HepG2 (cell line): ENCODE data around the gene LYG2. TPM values are rescaled to one million over a fixed set of nuclear protein-coding genes. Genes with fewer than 3 reads are reported as not detected.

Experiments used
- ATAC-seq: fragments of 200-7000 bp; cut with Tn5 transposase; 3 replicates; pipeline ENCODE4 v1.9.1; 2020; ENCODE audit warnings: mild to moderate bottlenecking, moderate library complexity
- BruUV-seq: library from RNA; stranded (reverse); fragments of 400-500 nt; replicated peaks from 2 replicates; lab custom pipeline; 2021; lab: Mats Ljungman, UMichigan
- CTCF ChIA-PET: fragments of 300-600 bp; formaldehyde crosslinking; extraction: SDS; loops from one replicate; lab custom pipeline; 2021; ENCODE audit warnings: low total read pairs, inconsistent platforms, low intra/inter-chr PET ratio; lab: Yijun Ruan, JAX
- POLR2A ChIA-PET: fragments of 350-600 bp; sonication (Branson Sonifier 250); formaldehyde crosslinking; loops from one replicate; lab custom pipeline; 2020; ENCODE audit warnings: antibody characterized with exemption, inconsistent platforms; lab: Yijun Ruan, JAX
- DNase-seq: peaks from one replicate; pipeline ENCODE4 v3.0.0-alpha.2; 2015; ENCODE audit warnings: low spot score
- FAIRE-seq: peaks from 3 replicates; lab custom pipeline; 2011; peaks lifted over from hg19 to GRCh38; lab: Jason Lieb, UNC
- H2AFZ ChIP-seq: one replicate; pipeline ENCODE4 v1.6.1; 2011; ENCODE audit warnings: low read length, inconsistent platforms
- H3K27ac ChIP-seq: fragments of 300-600 bp; 3 replicates; pipeline ENCODE4 v1.8.0; 2011; ENCODE audit warnings: mixed run types, mild to moderate bottlenecking, mixed read lengths, low read length, inconsistent platforms; ENCODE audit not compliant: insufficient read depth; ENCODE audit errors: extremely low read length
- H3K27me3 ChIP-seq, 2 experiments: fragments of 200-600 bp in 1 of 2; 2 replicates in 1 of 2; 3 replicates in 1 of 2; pipeline versions ENCODE4 v1.6.0 to v1.8.0; 2011; ENCODE audit warnings: low read length in 2 of 2, mild to moderate bottlenecking in 2 of 2, moderate library complexity in 2 of 2, inconsistent platforms in 1 of 2; ENCODE audit not compliant: insufficient read depth in 2 of 2, control insufficient read depth in 1 of 2
- H3K36me3 ChIP-seq, 2 experiments: fragments of 200-600 bp in 1 of 2; replicated peaks in 1 of 2; 2 replicates in 1 of 2; 3 replicates in 1 of 2; pipeline versions ENCODE4 v1.5.1 to v1.8.0; 2011; ENCODE audit warnings: low read length in 2 of 2, inconsistent platforms in 1 of 2; ENCODE audit not compliant: insufficient read depth in 2 of 2, control insufficient read depth in 1 of 2
- H3K4me1 ChIP-seq: 2 replicates; pipeline ENCODE4 v1.5.1; 2012; ENCODE audit warnings: low read length, inconsistent platforms; ENCODE audit not compliant: insufficient read depth
- H3K4me2 ChIP-seq: 2 replicates; pipeline ENCODE4 v1.6.0; 2011; ENCODE audit warnings: low read depth, low read length, inconsistent platforms
- H3K4me3 ChIP-seq, 3 experiments: fragments of 200-600 bp in 1 of 3; sonication (generic), shearing (Covaris generic) in 1 of 3; replicated peaks in 1 of 3; 2 replicates each; pipeline ENCODE4 v1.5.1; 2011 to 2016; ENCODE audit warnings: low read length in 3 of 3, inconsistent platforms in 2 of 3, low read depth in 2 of 3, mild to moderate bottlenecking in 2 of 3, control low read depth in 1 of 3, mixed read lengths in 1 of 3; ENCODE audit not compliant: insufficient read depth in 1 of 3
- H3K79me2 ChIP-seq: one replicate; pipeline ENCODE4 v1.6.1; 2011; ENCODE audit warnings: low read length, inconsistent platforms; ENCODE audit not compliant: insufficient read depth
- H3K9ac ChIP-seq: 2 replicates; pipeline ENCODE4 v1.6.0; 2011; ENCODE audit warnings: mild to moderate bottlenecking, low read depth, low read length, inconsistent platforms; ENCODE audit not compliant: insufficient read depth
- H3K9me3 ChIP-seq: 2 replicates; pipeline ENCODE4 v1.5.1; 2012; ENCODE audit warnings: mild to moderate bottlenecking, low read length
- H4K20me1 ChIP-seq: 2 replicates; pipeline ENCODE4 v1.6.0; 2011; ENCODE audit warnings: inconsistent platforms, mild to moderate bottlenecking, low read length, moderate library complexity; ENCODE audit not compliant: insufficient read depth
- AHDC1 ChIP-seq: sonication (generic); formaldehyde crosslinking; IDR thresholded peaks from 2 replicates; pipeline ENCODE4 v1.5.1; 2020; ENCODE audit warnings: mild to moderate bottlenecking, missing genetic modification reagents, borderline replicate concordance
- ARNT2 ChIP-seq: sonication (generic); formaldehyde crosslinking; IDR thresholded peaks from 2 replicates; pipeline ENCODE4 v1.8.0; 2022; ENCODE audit warnings: mild to moderate bottlenecking, low read depth, missing genetic modification reagents, moderate library complexity
- ELF1 ChIP-seq: sonication (generic); formaldehyde crosslinking; IDR thresholded peaks from 2 replicates; pipeline ENCODE4 v1.4.0; 2020; ENCODE audit warnings: missing genetic modification reagents
- FOXC1 ChIP-seq: sonication (generic); formaldehyde crosslinking; IDR thresholded peaks from 2 replicates; pipeline ENCODE4 v1.8.0; 2022; ENCODE audit warnings: mild to moderate bottlenecking, missing genetic modification reagents, borderline replicate concordance
- GATAD2A ChIP-seq: IDR thresholded peaks from 2 replicates; pipeline ENCODE4 v1.6.1; 2016
- HDAC2 ChIP-seq: sonication (generic); formaldehyde crosslinking; IDR thresholded peaks from 2 replicates; pipeline ENCODE4 v1.4.0; 2020; ENCODE audit warnings: missing genetic modification reagents
- MED13 ChIP-seq: sonication (generic); formaldehyde crosslinking; IDR thresholded peaks from 2 replicates; pipeline ENCODE4 v1.5.0; 2020; ENCODE audit warnings: missing genetic modification reagents
- NR2C2 ChIP-seq: sonication (generic); formaldehyde crosslinking; IDR thresholded peaks from 2 replicates; pipeline ENCODE4 v1.4.0; 2020; ENCODE audit warnings: missing genetic modification reagents, mild to moderate bottlenecking, moderate library complexity, borderline replicate concordance
- NR3C1 ChIP-seq: sonication (generic); formaldehyde crosslinking; IDR thresholded peaks from 2 replicates; pipeline ENCODE4 v1.4.0; 2020; ENCODE audit warnings: missing genetic modification reagents
- RBAK ChIP-seq: sonication (generic); formaldehyde crosslinking; IDR thresholded peaks from 2 replicates; pipeline ENCODE4 v1.5.1; 2020; ENCODE audit warnings: mild to moderate bottlenecking, missing genetic modification reagents
- RFX1 ChIP-seq: fragments of 450-650 bp; IDR thresholded peaks from 2 replicates; pipeline ENCODE4 v1.6.1; 2017
- RFX3 ChIP-seq: IDR thresholded peaks from 2 replicates; pipeline ENCODE4 v1.6.1; 2016; ENCODE audit warnings: missing biosample characterization, missing genetic modification reagents
- SP2 ChIP-seq: sonication (generic); formaldehyde crosslinking; IDR thresholded peaks from 2 replicates; pipeline ENCODE4 v1.5.1; 2020; ENCODE audit warnings: mild to moderate bottlenecking, missing genetic modification reagents
- TCF12 ChIP-seq, 2 experiments: fragments of 450-650 bp in 1 of 2; sonication (generic) in 1 of 2; formaldehyde crosslinking in 1 of 2; IDR thresholded peaks; 2 replicates each; pipeline versions ENCODE4 v1.6.1 to v1.8.0; 2017 to 2022; ENCODE audit warnings: antibody characterized with exemption in 1 of 2, mild to moderate bottlenecking in 1 of 2, missing genetic modification reagents in 1 of 2, moderate library complexity in 1 of 2
- TERF1 ChIP-seq: sonication (generic); formaldehyde crosslinking; IDR thresholded peaks from 2 replicates; pipeline ENCODE4 v1.8.0; 2022; ENCODE audit warnings: mild to moderate bottlenecking, missing genetic modification reagents, moderate library complexity
- ZBTB2 ChIP-seq: sonication (generic); formaldehyde crosslinking; IDR thresholded peaks from 2 replicates; pipeline ENCODE4 v1.8.0; 2022; ENCODE audit warnings: low read depth, missing genetic modification reagents
- ZKSCAN5 ChIP-seq: sonication (generic); formaldehyde crosslinking; IDR thresholded peaks from 2 replicates; pipeline ENCODE4 v1.5.1; 2020; ENCODE audit warnings: mild to moderate bottlenecking, missing genetic modification reagents
- ZNF138 ChIP-seq: sonication (generic); formaldehyde crosslinking; IDR thresholded peaks from 2 replicates; pipeline ENCODE4 v1.5.0; 2020; ENCODE audit warnings: mild to moderate bottlenecking, low read depth, missing genetic modification reagents
- ZNF598 ChIP-seq: sonication (generic); formaldehyde crosslinking; IDR thresholded peaks from 2 replicates; pipeline ENCODE4 v1.5.1; 2020; ENCODE audit warnings: mild to moderate bottlenecking, missing genetic modification reagents, borderline replicate concordance
- WGBS: methylation state at CpG from one replicate; pipeline ENCODE4 v1.1.6; 2017; ENCODE audit warnings: low lambda C conversion rate; 5-methylcytosine and 5-hydroxymethylcytosine counted together
- in situ Hi-C: cut with HindIII; loops from 2 replicates; pipeline ENCODE4 v1.10.0; 2017; ENCODE audit warnings: low pct_unique_long_range_greater_than_20kb; ENCODE audit not compliant: extremely low pct_ligation_motif_present
- intact Hi-C: fragments of 100-400 bp; cut with micrococcal nuclease; formaldehyde crosslinking; loops from one replicate; pipeline ENCODE4 v1.10.0; 2022; ENCODE audit not compliant: unreplicated experiment
- polyA plus RNA-seq, 8 experiments: library from polyadenylated mRNA; depleted of rRNA in 3 of 8; stranded (reverse) in 7 of 8; unstranded in 1 of 8; fragments of >200 nt; fragmentation: Illumina TruSeq in 4 of 8; extraction: Trizol in 4 of 8; gene quantifications; 2 replicates each; pipeline versions ENCODE4 v1.2.1 to v1.2.3, GENCODE V29; 2011 to 2016; ENCODE audit warnings: low read depth in 4 of 8, missing spikeins in 1 of 8, mixed read lengths in 1 of 8; ENCODE audit not compliant: insufficient read depth in 1 of 8
- total RNA-seq, 5 experiments: library from RNA; depleted of rRNA; stranded (reverse); fragments of >200 nt; fragmentation: Illumina TruSeq; extraction: Trizol; gene quantifications; 2 replicates each; pipeline ENCODE4 v1.2.3, GENCODE V29; 2016; ENCODE audit warnings: low read depth in 1 of 5

Gene LYG2
- total and polyA plus RNA-seq, 2 of the 13 experiments (the other 11 are each of a cell fraction or from before 2014, with no cell fraction given): 0.15 to 0.18 TPM

GRCh38 chr2:99285526-99285925 lies 30.1 kb upstream of the LYG2 start:
- Histone ChIP-seq H4K20me1 (no peaks in the 10 kb centered on the region), H3K9me3 (no peaks in the 10 kb centered on the region)
- CTCF ChIA-PET: no interaction called here
- no peak for TF ChIP-seq HDAC2 (CRISPR knock-in tag)
- TF ChIP-seq ARNT2 (CRISPR knock-in tag): no peak
- TF ChIP-seq RBAK: no peak
- no peak for TF ChIP-seq MED13
- no peak for TF ChIP-seq AHDC1
- TF ChIP-seq ZNF598: no peak
- TF ChIP-seq ZKSCAN5 (CRISPR knock-in tag): no peak
- no peak for TF ChIP-seq GATAD2A (CRISPR knock-in tag)
- TF ChIP-seq ZBTB2: no peak
- no peak for TF ChIP-seq NR2C2 (CRISPR knock-in tag)
- no peak for TF ChIP-seq TCF12 (IDR thresholded peaks at IDR 0.05)
- no peak for TF ChIP-seq TCF12 (CRISPR knock-in tag; IDR thresholded peaks at IDR 0.05)
- TF ChIP-seq ZNF138 (CRISPR knock-in tag): no peak
- no peak for TF ChIP-seq TERF1
- TF ChIP-seq SP2 (CRISPR knock-in tag): no peak
- no peak for TF ChIP-seq RFX3 (CRISPR knock-in tag)
- TF ChIP-seq ELF1 (CRISPR knock-in tag): no peak
- TF ChIP-seq FOXC1 (CRISPR knock-in tag): no peak
- TF ChIP-seq NR3C1 (CRISPR knock-in tag): no peak
- no peak for TF ChIP-seq RFX1
- TF ChIP-seq, all 625 proteins: peak for 0
- H3K27ac ChIP-seq: no peak overlapping the region
- BruUV-seq: no TSS peak
- in situ Hi-C loops: no loop called here
- FAIRE-seq (no peak), DNase-seq (no peak), ATAC-seq (no peak)
- no peaks in the 10 kb centered on the region for H3K36me3 ChIP-seq
- H3K79me2 ChIP-seq: no peaks in the 10 kb centered on the region
- H3K4me1 ChIP-seq: peaks cover 10% of the 10 kb centered on the region
- H3K4me2 ChIP-seq: no peak overlapping the region
- H3K4me3 ChIP-seq: no peak overlapping the region
- POLR2A ChIA-PET: no interaction called here
- H2AFZ ChIP-seq: no peak overlapping the region
- WGBS: 92% methylated on average over 7 of the region's 7 CpGs
- intact Hi-C loops: no loop called here
- H3K27me3 ChIP-seq: no peaks in the 10 kb centered on the region
- H3K9ac ChIP-seq: no peak overlapping the region
